ENCODE results near the gene IFI30. TPM values are rescaled to one million over a fixed set of nuclear protein-coding genes. Genes with fewer than 3 reads are reported as not detected.

The IFI30 gene
- total RNA-seq, 1 donor from 2014 or later = 60.7 TPM

DNA sequence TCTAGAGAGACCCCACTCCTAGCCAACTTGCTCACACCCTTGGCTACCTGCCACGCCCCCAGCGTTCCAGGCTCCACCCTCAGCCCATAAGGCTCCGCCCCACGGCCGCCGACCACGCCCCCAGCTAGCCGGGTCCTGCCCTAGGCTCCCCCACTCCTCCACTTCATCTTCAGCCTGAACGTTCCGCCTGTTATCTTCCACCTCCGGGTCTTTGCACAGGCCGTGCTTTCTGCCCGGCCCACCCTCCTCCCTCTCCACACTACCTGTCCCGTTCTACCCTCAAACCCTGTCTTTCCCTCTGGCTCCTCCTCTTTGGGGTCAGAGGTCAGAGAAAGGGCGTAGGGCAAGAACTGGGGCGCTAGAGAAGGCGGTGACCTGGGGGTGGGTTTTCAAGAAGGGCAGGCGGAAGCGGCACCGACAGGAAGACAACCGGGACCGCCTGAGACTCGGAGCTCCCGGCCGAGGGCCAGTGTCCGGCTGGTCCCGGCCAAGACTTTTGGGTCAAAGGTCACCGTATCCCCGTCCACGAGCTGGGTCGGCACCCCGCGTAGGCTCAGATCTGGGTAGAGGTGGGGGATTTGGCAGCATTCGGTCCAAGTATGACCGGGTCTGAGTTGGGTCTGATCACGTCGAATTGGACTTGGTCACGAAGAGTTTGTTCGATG, 50.4 kb downstream of the IFI30 start:
- intact Hi-C loops (cut with micrococcal nuclease) = no loop called here

GRCh38 chr19:18224525-18225354, 51.1 kb downstream of the IFI30 start:
- intact Hi-C loops (cut with micrococcal nuclease) = no loop called here

GRCh38 chr19:18225355-18225701, 51.7 kb downstream of the IFI30 start:
- intact Hi-C loops (cut with micrococcal nuclease) = no loop called here

DNA sequence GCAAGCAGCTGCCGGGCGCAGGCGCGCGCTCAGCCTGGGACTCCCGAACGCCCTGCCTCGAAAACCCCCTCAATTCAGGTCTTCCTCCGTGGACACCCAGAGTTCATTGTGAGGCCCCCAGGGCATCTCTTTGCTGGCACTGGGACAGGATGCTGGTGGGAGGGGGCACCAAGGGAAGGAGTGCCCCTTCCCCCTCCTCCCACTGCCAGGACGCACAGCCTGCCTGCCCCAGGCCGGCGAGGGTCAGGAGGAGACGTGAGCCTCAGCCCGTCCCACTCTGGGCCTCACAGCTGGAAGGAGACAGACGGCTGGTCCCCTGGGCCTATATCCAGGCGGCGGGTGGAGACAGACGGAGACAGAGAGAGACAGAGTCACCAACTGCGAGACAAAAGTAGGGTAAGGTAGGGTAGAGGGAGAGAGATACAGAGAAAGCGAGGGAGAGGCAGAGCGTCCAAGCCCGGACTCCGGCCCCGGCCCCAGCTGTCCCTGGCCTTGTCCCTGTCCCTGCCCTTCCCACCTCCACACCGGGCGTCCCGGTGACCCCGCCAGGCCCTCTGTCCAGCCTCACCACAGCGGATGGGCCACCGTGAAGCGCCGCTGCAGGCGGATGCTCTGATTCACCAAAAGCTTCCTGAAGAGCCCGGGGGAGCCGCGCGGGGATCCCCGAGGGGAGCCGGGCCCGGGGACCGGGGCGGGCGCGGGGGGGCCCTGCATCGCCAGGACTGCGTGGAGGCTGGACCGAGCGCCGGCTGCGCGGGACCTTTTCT, 52.3 kb downstream of the IFI30 start, which contains the start of gene PDE4C:
PDE4C (minus strand) TSS at position 737 of the 767 bp plus-strand sequence; CDS start at position 714, 23 bp downstream.
- intact Hi-C loops (cut with micrococcal nuclease) = no loop called here

- intact Hi-C loops (cut with micrococcal nuclease) = no loop called here
These were observed 53.6 kb downstream of the IFI30 start for GRCh38 chr19:18226956-18227780.

Other genes with a start within 250 kb of the IFI30 start
- gene CCDC124, start 240.8 kb upstream of the IFI30 start, total RNA-seq = 64.2 and 65.9 TPM in 2 replicates
- gene KCNN1, start 206.7 kb upstream of the IFI30 start, total RNA-seq = 0.05 TPM in 1 of 2 replicates, not detected in the other
- gene ARRDC2, start 165.6 kb upstream of the IFI30 start, total RNA-seq = 43.1 and 46.7 TPM in 2 replicates
- 93.4 and 93.9 TPM in 2 replicates for gene IL12RB1, start 86.9 kb upstream of the IFI30 start, total RNA-seq
- 22.5 and 23.7 TPM in 2 replicates for gene MAST3, start 76.0 kb upstream of the IFI30 start, total RNA-seq
- 13.9 and 16.6 TPM in 2 replicates for gene PIK3R2, start 20.6 kb upstream of the IFI30 start, total RNA-seq
- gene MPV17L2, start 19.4 kb downstream of the IFI30 start, total RNA-seq = 7.4 and 9.6 TPM in 2 replicates
- 3.5 and 4.7 TPM in 2 replicates for gene RAB3A, start 30.2 kb downstream of the IFI30 start, total RNA-seq
- not detected in 2 replicates for gene PDE4C, start 52.6 kb downstream of the IFI30 start, total RNA-seq
- gene IQCN, start 100.6 kb downstream of the IFI30 start, total RNA-seq = 4.9 and 5.4 TPM in 2 replicates
- gene JUND, start 107.8 kb downstream of the IFI30 start, total RNA-seq = 292 and 308 TPM in 2 replicates
- 170 and 178 TPM in 2 replicates for gene LSM4, start 149.3 kb downstream of the IFI30 start, total RNA-seq
- gene PGPEP1, start 166.8 kb downstream of the IFI30 start, total RNA-seq = 26.4 and 30.2 TPM in 2 replicates
- gene GDF15, start 212.3 kb downstream of the IFI30 start, total RNA-seq = 0.32 TPM in 1 of 2 replicates, not detected in the other
- gene LRRC25, start 223.8 kb downstream of the IFI30 start, total RNA-seq = not detected in 2 replicates
- gene SSBP4, start 245.6 kb downstream of the IFI30 start, total RNA-seq = 178 and 195 TPM in 2 replicates